Stomach (tissue), 4 donors: Measurements from ENCODE around the gene ASCL2.

Experiments used
- CTCF ChIP-seq, 7 experiments: fragments of 450-650 bp in 4 of 7; fragments of 200-600 bp in 3 of 7; sonication (generic) in 3 of 7; IDR thresholded peaks; one replicate each; pipeline ENCODE4 v1.5.1; 2016 to 2019; ENCODE audit warnings: antibody characterized with exemption in 7 of 7, control low read depth in 2 of 7, mild to moderate bottlenecking in 1 of 7
- EP300 ChIP-seq: sonication (generic); formaldehyde crosslinking; IDR thresholded peaks from one replicate; pipeline ENCODE4 v1.6.1; 2017; ENCODE audit warnings: antibody characterized with exemption
- POLR2A ChIP-seq, 4 donors: fragments of 450-650 bp; IDR thresholded peaks; one replicate each; pipeline ENCODE4 v1.6.1; 2016; ENCODE audit warnings: antibody characterized with exemption in 4 of 4, control low read depth in 2 of 4, mild to moderate bottlenecking in 1 of 4, moderate library complexity in 1 of 4
- POLR2AphosphoS5 ChIP-seq, 3 donors: sonication (generic); formaldehyde crosslinking; IDR thresholded peaks; one replicate each; pipeline ENCODE4 v1.6.1; 2016; ENCODE audit warnings: antibody characterized with exemption in 3 of 3

GRCh38 chr11:2273771-2274170 is 3.4 kb upstream of the ASCL2 start:
- TF ChIP-seq CTCF (IDR thresholded peaks at IDR 0.05), result no peak
- no peak for TF ChIP-seq POLR2AphosphoS5 (IDR thresholded peaks at IDR 0.05)
- no peak for TF ChIP-seq POLR2A (IDR thresholded peaks at IDR 0.05)
- no peak for TF ChIP-seq EP300
